Loucy (cell line): ENCODE results near the gene CCDC191.

Experiments
- H2AFZ ChIP-seq: fragments of 200-600 bp; sonication (generic); 2 replicates; pipeline ENCODE4 v1.6.0; 2016; ENCODE audit warnings: antibody characterized with exemption, mild to moderate bottlenecking, low read length, moderate library complexity
- H3F3A ChIP-seq: fragments of 200-600 bp; 2 replicates; pipeline ENCODE4 v1.6.0; 2016; ENCODE audit warnings: antibody characterized with exemption, low read depth, mild to moderate bottlenecking
- H3K27me3 ChIP-seq: fragments of 200-600 bp; sonication (generic); 2 replicates; pipeline ENCODE4 v1.6.1; 2014; ENCODE audit warnings: low read length, mild to moderate bottlenecking; ENCODE audit not compliant: insufficient read depth, poor library complexity, severe bottlenecking
- H3K36me3 ChIP-seq: fragments of 200-600 bp; sonication (generic); 2 replicates; pipeline ENCODE4 v1.6.1; 2016; ENCODE audit warnings: low read length; ENCODE audit not compliant: insufficient read depth
- H3K4me1 ChIP-seq: fragments of 200-600 bp; sonication (generic); 2 replicates; pipeline ENCODE4 v1.5.1; 2014; ENCODE audit warnings: low read length, mild to moderate bottlenecking; ENCODE audit not compliant: insufficient read depth, poor library complexity, severe bottlenecking
- H3K4me2 ChIP-seq: fragments of 200-600 bp; sonication (generic); 2 replicates; pipeline ENCODE4 v1.6.0; 2014; ENCODE audit warnings: antibody characterized with exemption, low read length, low read depth, mild to moderate bottlenecking; ENCODE audit not compliant: poor library complexity, severe bottlenecking
- H3K4me3 ChIP-seq: fragments of 200-600 bp; sonication (generic); 2 replicates; pipeline ENCODE4 v1.5.1; 2014; ENCODE audit warnings: low read length, mild to moderate bottlenecking, mixed read lengths; ENCODE audit not compliant: poor library complexity, severe bottlenecking
- H3K79me2 ChIP-seq: fragments of 200-600 bp; sonication (generic); 2 replicates; pipeline ENCODE4 v1.6.1; 2014; ENCODE audit warnings: low read length; ENCODE audit not compliant: insufficient read depth
- H3K9ac ChIP-seq: fragments of 200-600 bp; sonication (generic); 2 replicates; pipeline ENCODE4 v1.6.0; 2014; ENCODE audit warnings: mild to moderate bottlenecking, low read depth, low read length, moderate library complexity; ENCODE audit not compliant: poor library complexity, severe bottlenecking
- H3K9me2 ChIP-seq: fragments of 200-600 bp; sonication (generic); replicated peaks from 2 replicates; pipeline ENCODE4 v1.6.1; 2016; ENCODE audit warnings: low read depth, low read length, mixed read lengths
- H3K9me3 ChIP-seq: fragments of 200-600 bp; sonication (generic); 2 replicates; pipeline ENCODE4 v1.6.1; 2014; ENCODE audit warnings: mild to moderate bottlenecking, antibody characterized with exemption, low read length, low read depth; ENCODE audit not compliant: insufficient read depth
- H4K20me1 ChIP-seq: fragments of 200-600 bp; sonication (generic); 2 replicates; pipeline ENCODE4 v1.6.0; 2014; ENCODE audit warnings: antibody characterized with exemption, low read length, mild to moderate bottlenecking; ENCODE audit not compliant: insufficient read depth, poor library complexity, severe bottlenecking
- CTCF ChIP-seq: fragments of 200-600 bp; sonication (generic); conservative IDR thresholded peaks from 2 replicates; pipeline ENCODE4 v1.5.1; 2014; ENCODE audit warnings: mild to moderate bottlenecking, antibody characterized with exemption, low read length
- EZH2phosphoT487 ChIP-seq: fragments of 200-600 bp; IDR thresholded peaks from 2 replicates; pipeline ENCODE4 v1.6.1; 2018; ENCODE audit warnings: antibody characterized with exemption, mild to moderate bottlenecking, moderate library complexity, borderline replicate concordance

Gene CCDC191

GRCh38 chr3:114043205-114043604 is 13.1 kb downstream of the CCDC191 start:
- Histone ChIP-seq H3K4me2 (no peak overlapping the region), H4K20me1 (no peaks in the 10 kb centered on the region), H3K9me3 (no peaks in the 10 kb centered on the region), H3K4me1 (no peaks in the 10 kb centered on the region), H3K79me2 (no peaks in the 10 kb centered on the region), H2AFZ (no peak overlapping the region), H3K27me3 (peaks cover 1% of the 10 kb centered on the region), H3K36me3 (no peaks in the 10 kb centered on the region), H3K9me2 (no peaks in the 10 kb centered on the region), H3K4me3 (no peak overlapping the region), H3F3A (no peaks in the 10 kb centered on the region), H3K9ac (no peak overlapping the region)
- TF ChIP-seq CTCF (no peak), EZH2phosphoT487 (no peak)

DNA sequence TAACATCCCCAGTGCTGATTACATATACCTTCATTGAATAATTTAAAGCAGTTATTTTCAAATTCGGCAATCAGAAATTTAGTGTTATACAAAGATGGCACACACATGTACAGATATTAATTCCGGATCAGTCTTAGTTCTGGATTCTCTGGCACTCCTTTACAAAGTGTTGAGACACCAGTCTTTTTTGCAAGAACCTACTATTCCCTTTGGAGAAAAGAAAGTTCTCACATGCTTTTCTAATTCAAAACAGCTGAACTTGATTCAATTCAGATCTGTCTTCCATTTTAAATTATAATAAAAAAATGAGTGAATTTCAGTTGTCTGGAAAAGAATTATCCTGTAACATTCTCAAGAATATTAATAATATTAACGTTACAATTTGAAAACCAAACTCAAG is 20.4 kb downstream of the CCDC191 start:
- Histone ChIP-seq H3K9me2 (no peaks in the 10 kb centered on the region), H3K79me2 (no peaks in the 10 kb centered on the region), H4K20me1 (no peaks in the 10 kb centered on the region), H3K27me3 (no peaks in the 10 kb centered on the region), H3K36me3 (no peaks in the 10 kb centered on the region), H2AFZ (no peak overlapping the region), H3K4me1 (no peaks in the 10 kb centered on the region), H3K4me2 (no peak overlapping the region), H3K9me3 (no peaks in the 10 kb centered on the region), H3K4me3 (no peak overlapping the region), H3K9ac (no peak overlapping the region), H3F3A (no peaks in the 10 kb centered on the region)
- no peak for TF ChIP-seq EZH2phosphoT487
- no peak for TF ChIP-seq CTCF

DNA sequence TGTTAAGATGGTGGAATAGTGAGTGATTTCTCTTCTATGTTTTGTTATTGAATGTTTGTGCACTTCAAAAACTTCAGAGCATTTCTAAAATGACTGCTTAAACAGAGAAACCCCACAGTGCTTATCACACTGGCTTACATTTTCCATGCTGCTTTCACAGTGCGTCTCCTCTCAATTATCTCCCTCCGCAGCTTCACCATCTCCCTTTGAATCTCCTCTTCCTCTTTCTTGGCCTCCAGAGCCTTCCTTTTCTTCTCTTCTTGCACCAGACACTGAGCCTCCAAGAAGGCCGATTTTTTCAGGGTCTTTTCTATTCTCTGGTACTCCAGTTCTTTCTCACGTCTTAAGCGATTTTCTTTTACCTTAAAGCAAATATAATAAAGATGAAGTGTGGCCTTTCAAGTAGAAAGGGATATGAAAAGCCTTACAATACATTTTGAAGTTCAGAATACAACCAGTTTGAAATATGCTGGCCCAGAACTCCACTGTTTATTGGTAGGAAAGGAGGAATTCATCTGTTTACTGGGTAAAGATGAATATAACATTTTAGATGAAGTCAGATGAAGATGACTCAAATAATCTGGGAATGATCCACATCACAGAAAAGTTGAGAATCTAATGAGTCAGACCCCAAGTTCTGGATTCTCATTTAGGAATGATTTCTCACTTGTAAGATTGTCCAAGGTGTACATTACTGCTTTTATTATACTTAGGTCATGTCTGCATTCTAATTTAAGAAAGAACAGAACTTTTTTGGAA is 21.4 kb downstream of the CCDC191 start:
- Histone ChIP-seq H3K79me2 (no peaks in the 10 kb centered on the region), H4K20me1 (no peaks in the 10 kb centered on the region), H2AFZ (no peak overlapping the region), H3K36me3 (no peaks in the 10 kb centered on the region), H3K9ac (no peak overlapping the region), H3F3A (no peaks in the 10 kb centered on the region), H3K4me1 (no peaks in the 10 kb centered on the region), H3K27me3 (no peaks in the 10 kb centered on the region), H3K9me2 (no peaks in the 10 kb centered on the region), H3K4me2 (no peak overlapping the region), H3K9me3 (no peaks in the 10 kb centered on the region), H3K4me3 (no peak overlapping the region)
- no peak for TF ChIP-seq CTCF
- no peak for TF ChIP-seq EZH2phosphoT487
